ENCODE measurements around the gene SELENOI. TPM values are rescaled to one million over a fixed set of nuclear protein-coding genes. Genes with fewer than 3 reads are reported as not detected.

The SELENOI gene
- total and polyA plus RNA-seq, 12 donors, result 1.9 to 45.4 (median 18.7) TPM

GRCh38 chr2:26432363-26432762 is 86.4 kb downstream of the SELENOI start:
- Histone ChIP-seq H3K4me3 (no peak overlapping the region), H3K27ac (no peak overlapping the region), H3K27me3 (no peaks in the 10 kb centered on the region), H3K36me3 (replicated peaks in 1 of 2) (no peaks in the 10 kb centered on the region), H3K4me1 (replicated peaks in 1 of 2) (no peaks in the 10 kb centered on the region), H3K9me3 (replicated peaks in 1 of 3) (no peaks in the 10 kb centered on the region)
- intact Hi-C loops (cut with DNase I), result no loop called here
- no peak for DNase-seq
- TF ChIP-seq CTCF (IDR thresholded peaks at IDR 0.05), result no peak
- TF ChIP-seq POLR2A (IDR thresholded peaks at IDR 0.05), result no peak

- intact Hi-C loops (cut with DNase I), result no loop called here
- no peaks in the 10 kb centered on the region for H3K4me1 ChIP-seq (replicated peaks in 1 of 2)
- no peaks in the 10 kb centered on the region for H3K36me3 ChIP-seq (replicated peaks in 1 of 2)
- H3K27me3 ChIP-seq, result no peaks in the 10 kb centered on the region
- H3K9me3 ChIP-seq (replicated peaks in 1 of 3), result no peaks in the 10 kb centered on the region
- H3K27ac ChIP-seq, result no peak overlapping the region
- no peak for DNase-seq
- WGBS, 4 donors, result 40 to 69% (median 53%) methylated on average over 2 of the region's 2 CpGs
- H3K4me3 ChIP-seq, result no peak overlapping the region
- TF ChIP-seq POLR2A (IDR thresholded peaks at IDR 0.05) (no peak), CTCF (IDR thresholded peaks at IDR 0.05) (no peak)
These were observed 86.9 kb downstream of the SELENOI start for GRCh38 chr2:26432859-26433258.

- TF ChIP-seq CTCF (IDR thresholded peaks at IDR 0.05) (no peak), POLR2A (IDR thresholded peaks at IDR 0.05) (no peak)
- H3K36me3 ChIP-seq (replicated peaks in 1 of 2), result no peaks in the 10 kb centered on the region
- H3K4me3 ChIP-seq, result no peak overlapping the region
- no peaks in the 10 kb centered on the region for H3K4me1 ChIP-seq (replicated peaks in 1 of 2)
- H3K9me3 ChIP-seq (replicated peaks in 1 of 3), result no peaks in the 10 kb centered on the region
- intact Hi-C loops (cut with DNase I), result no loop called here
- DNase-seq, result no peak
- H3K27me3 ChIP-seq, result no peaks in the 10 kb centered on the region
- WGBS, 4 donors, result 71 to 89% (median 77%) methylated on average over 2 of the region's 2 CpGs
- H3K27ac ChIP-seq, result no peak overlapping the region
These were observed 89.2 kb downstream of the SELENOI start for GRCh38 chr2:26435106-26435505.

GRCh38 chr2:26438526-26438925 is 92.6 kb downstream of the SELENOI start:
- no peak overlapping the region for H3K27ac ChIP-seq
- DNase-seq, result no peak
- TF ChIP-seq POLR2A (IDR thresholded peaks at IDR 0.05) (no peak), CTCF (IDR thresholded peaks at IDR 0.05) (no peak)
- no peak overlapping the region for H3K4me3 ChIP-seq
- no peaks in the 10 kb centered on the region for H3K27me3 ChIP-seq
- no peaks in the 10 kb centered on the region for H3K4me1 ChIP-seq (replicated peaks in 1 of 2)
- 72 to 77% (median 74%) methylated on average over 8 of the region's 8 CpGs for WGBS, 4 donors
- intact Hi-C loops (cut with DNase I), result no loop called here
- H3K9me3 ChIP-seq (replicated peaks in 1 of 3), result no peaks in the 10 kb centered on the region
- no peaks in the 10 kb centered on the region for H3K36me3 ChIP-seq (replicated peaks in 1 of 2)
